ENCODE measurements around the gene CORO2B. TPM values are rescaled to one million over a fixed set of nuclear protein-coding genes. Genes with fewer than 3 reads are reported as not detected.

Gene CORO2B
- total RNA-seq, 1 experiment from 2014 or later = 0.14 TPM

GRCh38 chr15:68537097-68537496 is 41.7 kb upstream of the CORO2B start:
- no TSS peak for BruUV-seq (replicated peaks)
- Mint-ChIP-seq H3K9me3 (ENCODE audit: low read depth, unreplicated experiment) (no peaks in the 10 kb centered on the region), H3K36me3 (ENCODE audit: insufficient read depth, unreplicated experiment) (no peaks in the 10 kb centered on the region)

GRCh38 chr15:68537506-68537905 is 41.3 kb upstream of the CORO2B start:
- no peak for TF ChIP-seq CTCF (IDR thresholded peaks at IDR 0.05; ENCODE audit: unreplicated experiment)
- H3K4me1 Mint-ChIP-seq (ENCODE audit: low read depth, unreplicated experiment) = no peaks in the 10 kb centered on the region
- H3K36me3 Mint-ChIP-seq (ENCODE audit: insufficient read depth, unreplicated experiment) = no peaks in the 10 kb centered on the region
- intact Hi-C loops (cut with micrococcal nuclease; ENCODE audit: unreplicated experiment) = loop anchor here (5.0 kb wide), 1 partner anchor 230 kb away; no protein-coding TSS in a partner anchor
- CTCF ChIA-PET = interaction anchor here (1.6 kb wide), 1 partner anchor 14 kb away, joined by 4 read pairs; no protein-coding TSS in a partner anchor
- no peak overlapping the region for H3K27ac Mint-ChIP-seq (ENCODE audit: unreplicated experiment)
- DNase-seq = no peak
- no TSS peak for BruUV-seq (replicated peaks)
- H3K27me3 Mint-ChIP-seq (ENCODE audit: unreplicated experiment) = peaks cover 51% of the 10 kb centered on the region
- H3K4me3 Mint-ChIP-seq (ENCODE audit: low read depth, unreplicated experiment) = no peak overlapping the region
- H3K9me3 Mint-ChIP-seq (ENCODE audit: low read depth, unreplicated experiment) = no peaks in the 10 kb centered on the region

More at GRCh38 chr15:68537097-68537496, 41.7 kb upstream of the CORO2B start:
- Mint-ChIP-seq H3K27me3 (ENCODE audit: unreplicated experiment) (peaks cover 51% of the 10 kb centered on the region), H3K27ac (ENCODE audit: unreplicated experiment) (no peak overlapping the region), H3K4me1 (ENCODE audit: low read depth, unreplicated experiment) (no peaks in the 10 kb centered on the region), H3K4me3 (ENCODE audit: low read depth, unreplicated experiment) (no peak overlapping the region)
- CTCF ChIA-PET = interaction anchor here (1.6 kb wide), 1 partner anchor 13 kb away, joined by 4 read pairs; no protein-coding TSS in a partner anchor
- intact Hi-C loops (cut with micrococcal nuclease; ENCODE audit: unreplicated experiment) = loop anchor here (5.0 kb wide), 1 partner anchor 230 kb away; no protein-coding TSS in a partner anchor
- DNase-seq = no peak
- no peak for TF ChIP-seq CTCF (IDR thresholded peaks at IDR 0.05; ENCODE audit: unreplicated experiment)

- H3K27me3 Mint-ChIP-seq (ENCODE audit: unreplicated experiment) = peaks cover 51% of the 10 kb centered on the region
- intact Hi-C loops (cut with micrococcal nuclease; ENCODE audit: unreplicated experiment) = loop anchor here (5.0 kb wide), 1 partner anchor 231 kb away; no protein-coding TSS in a partner anchor
- no TSS peak for BruUV-seq (replicated peaks)
- H3K4me1 Mint-ChIP-seq (ENCODE audit: low read depth, unreplicated experiment) = no peaks in the 10 kb centered on the region
- no peak for DNase-seq
- no peak overlapping the region for H3K27ac Mint-ChIP-seq (ENCODE audit: unreplicated experiment)
- H3K9me3 Mint-ChIP-seq (ENCODE audit: low read depth, unreplicated experiment) = no peaks in the 10 kb centered on the region
- no peak overlapping the region for H3K4me3 Mint-ChIP-seq (ENCODE audit: low read depth, unreplicated experiment)
- no peak for TF ChIP-seq CTCF (IDR thresholded peaks at IDR 0.05; ENCODE audit: unreplicated experiment)
- CTCF ChIA-PET = interaction anchor here (1.2 to 1.6 kb wide), 3 partner anchors 15 to 285 kb away, joined by 4 to 13 read pairs (median 8); no protein-coding TSS in a partner anchor
- H3K36me3 Mint-ChIP-seq (ENCODE audit: insufficient read depth, unreplicated experiment) = no peaks in the 10 kb centered on the region
Observed at GRCh38 chr15:68538311-68538710, 40.5 kb upstream of the CORO2B start.

GRCh38 chr15:68541743-68542142 is 37.0 kb upstream of the CORO2B start:
- no peak for TF ChIP-seq CTCF (IDR thresholded peaks at IDR 0.05; ENCODE audit: unreplicated experiment)
- Mint-ChIP-seq H3K36me3 (ENCODE audit: insufficient read depth, unreplicated experiment) (no peaks in the 10 kb centered on the region), H3K9me3 (ENCODE audit: low read depth, unreplicated experiment) (no peaks in the 10 kb centered on the region), H3K4me1 (ENCODE audit: low read depth, unreplicated experiment) (no peaks in the 10 kb centered on the region), H3K27ac (ENCODE audit: unreplicated experiment) (no peak overlapping the region), H3K27me3 (ENCODE audit: unreplicated experiment) (peaks cover 53% of the 10 kb centered on the region), H3K4me3 (ENCODE audit: low read depth, unreplicated experiment) (no peak overlapping the region)
- CTCF ChIA-PET = interaction anchor here (1.3 kb wide), 1 partner anchor 132 kb away, joined by 3 read pairs; no protein-coding TSS in a partner anchor
- BruUV-seq (replicated peaks) = no TSS peak
- DNase-seq = no peak
- intact Hi-C loops (cut with micrococcal nuclease; ENCODE audit: unreplicated experiment) = no loop called here

Measured in Calu3 (cell line).